ENCODE measurements around the gene ATG7.

Gene ATG7

DNA sequence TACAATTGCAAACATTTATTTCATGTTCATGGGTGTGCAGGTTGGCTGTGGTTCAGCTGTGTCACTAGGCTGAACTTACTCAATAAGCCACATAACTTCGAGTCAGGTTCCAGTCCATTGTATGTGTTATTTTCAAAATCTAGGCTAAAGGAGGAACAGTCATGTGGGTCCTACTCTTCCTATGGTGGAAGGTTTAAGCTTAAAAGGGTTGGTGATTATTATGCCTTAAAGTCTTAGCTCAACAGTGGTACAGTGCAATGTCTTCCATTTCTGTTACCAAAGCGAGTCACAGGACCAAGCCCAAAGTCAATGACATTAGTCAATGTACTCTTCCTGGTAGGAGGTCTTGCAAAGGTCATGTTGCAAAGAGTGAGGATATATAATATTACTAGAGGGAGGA, 78.2 kb downstream of the ATG7 start:
- no peak for DNase-seq (ENCODE audit: low spot score)
- TF ChIP-seq, protein P1, sequence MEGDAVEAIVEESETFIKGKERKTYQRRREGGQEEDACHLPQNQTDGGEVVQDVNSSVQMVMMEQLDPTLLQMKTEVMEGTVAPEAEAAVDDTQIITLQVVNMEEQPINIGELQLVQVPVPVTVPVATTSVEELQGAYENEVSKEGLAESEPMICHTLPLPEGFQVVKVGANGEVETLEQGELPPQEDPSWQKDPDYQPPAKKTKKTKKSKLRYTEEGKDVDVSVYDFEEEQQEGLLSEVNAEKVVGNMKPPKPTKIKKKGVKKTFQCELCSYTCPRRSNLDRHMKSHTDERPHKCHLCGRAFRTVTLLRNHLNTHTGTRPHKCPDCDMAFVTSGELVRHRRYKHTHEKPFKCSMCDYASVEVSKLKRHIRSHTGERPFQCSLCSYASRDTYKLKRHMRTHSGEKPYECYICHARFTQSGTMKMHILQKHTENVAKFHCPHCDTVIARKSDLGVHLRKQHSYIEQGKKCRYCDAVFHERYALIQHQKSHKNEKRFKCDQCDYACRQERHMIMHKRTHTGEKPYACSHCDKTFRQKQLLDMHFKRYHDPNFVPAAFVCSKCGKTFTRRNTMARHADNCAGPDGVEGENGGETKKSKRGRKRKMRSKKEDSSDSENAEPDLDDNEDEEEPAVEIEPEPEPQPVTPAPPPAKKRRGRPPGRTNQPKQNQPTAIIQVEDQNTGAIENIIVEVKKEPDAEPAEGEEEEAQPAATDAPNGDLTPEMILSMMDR (IDR thresholded peaks at IDR 0.05; ENCODE audit: extremely low read depth, insufficient read depth, missing control alignments), result no peak
- in situ Hi-C loops (cut with MboI; ENCODE audit: low pct_unique_long_range_greater_than_20kb, low sequenced_read_pairs, unreplicated experiment), result no loop called here

DNA sequence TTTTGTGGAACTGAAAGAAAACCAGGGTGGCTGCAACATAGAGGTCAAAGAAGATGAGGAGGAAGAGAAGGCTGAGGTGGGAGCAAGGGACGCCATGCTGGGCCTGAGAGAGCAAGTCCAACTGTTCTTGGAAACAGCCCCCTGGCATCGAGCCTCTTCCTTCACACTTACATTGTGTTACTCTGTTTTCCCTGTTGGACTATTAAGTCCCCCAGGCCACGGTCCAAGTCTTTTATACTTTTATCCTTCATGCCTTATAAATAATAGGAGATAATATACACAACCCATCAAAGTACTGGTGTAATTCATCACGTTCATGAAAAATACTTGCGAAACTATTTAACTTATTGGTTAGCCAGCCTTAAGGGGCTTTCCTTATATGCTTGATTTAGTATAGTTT, 79.3 kb downstream of the ATG7 start:
- TF ChIP-seq, protein P1 (IDR thresholded peaks at IDR 0.05; ENCODE audit: extremely low read depth, insufficient read depth, missing control alignments), result no peak
- no peak for DNase-seq (ENCODE audit: low spot score)
- in situ Hi-C loops (cut with MboI; ENCODE audit: low pct_unique_long_range_greater_than_20kb, low sequenced_read_pairs, unreplicated experiment), result no loop called here

DNA sequence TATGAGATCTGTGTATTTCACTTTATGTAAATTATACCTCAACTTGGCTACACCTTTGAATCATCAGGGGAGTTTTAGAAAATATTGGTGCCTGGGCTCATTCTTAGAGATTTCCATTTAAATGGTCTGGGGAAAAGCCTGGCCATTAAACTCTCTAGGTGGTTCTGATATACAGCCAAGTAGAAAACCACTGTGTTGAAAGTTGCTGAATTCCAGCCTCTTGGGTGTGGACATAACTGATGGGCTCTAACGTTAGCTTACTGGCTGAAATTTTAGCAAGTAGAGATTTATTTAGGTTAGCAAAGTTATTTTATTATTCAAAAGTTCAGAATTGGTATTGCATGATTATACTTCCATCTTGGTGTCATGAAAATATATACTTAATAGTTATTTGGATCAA, 84.1 kb downstream of the ATG7 start:
- no peak for DNase-seq (ENCODE audit: low spot score)
- in situ Hi-C loops (cut with MboI; ENCODE audit: low pct_unique_long_range_greater_than_20kb, low sequenced_read_pairs, unreplicated experiment), result no loop called here
- TF ChIP-seq, protein P1 (IDR thresholded peaks at IDR 0.05; ENCODE audit: extremely low read depth, insufficient read depth, missing control alignments), result no peak

DNA sequence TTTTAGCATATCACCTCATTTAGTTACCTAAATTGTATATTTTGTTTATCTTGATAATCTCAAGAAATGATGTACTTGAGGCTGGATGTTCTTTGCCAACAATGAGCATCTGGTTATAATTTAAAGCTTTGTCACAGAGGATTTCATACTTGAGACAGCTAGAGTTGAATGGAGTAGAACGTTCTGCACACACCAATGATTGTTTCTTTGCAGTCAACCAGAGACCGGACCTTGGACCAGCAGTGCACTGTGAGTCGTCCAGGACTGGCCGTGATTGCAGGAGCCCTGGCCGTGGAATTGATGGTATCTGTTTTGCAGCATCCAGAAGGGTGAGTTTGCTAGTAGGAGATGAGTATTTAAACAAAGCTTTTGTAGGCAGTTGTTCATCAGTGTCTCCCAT, 90.4 kb downstream of the ATG7 start:
- no peak for DNase-seq (ENCODE audit: low spot score)
- TF ChIP-seq, protein P1 (IDR thresholded peaks at IDR 0.05; ENCODE audit: extremely low read depth, insufficient read depth, missing control alignments), result no peak
- in situ Hi-C loops (cut with MboI; ENCODE audit: low pct_unique_long_range_greater_than_20kb, low sequenced_read_pairs, unreplicated experiment), result no loop called here

DNA sequence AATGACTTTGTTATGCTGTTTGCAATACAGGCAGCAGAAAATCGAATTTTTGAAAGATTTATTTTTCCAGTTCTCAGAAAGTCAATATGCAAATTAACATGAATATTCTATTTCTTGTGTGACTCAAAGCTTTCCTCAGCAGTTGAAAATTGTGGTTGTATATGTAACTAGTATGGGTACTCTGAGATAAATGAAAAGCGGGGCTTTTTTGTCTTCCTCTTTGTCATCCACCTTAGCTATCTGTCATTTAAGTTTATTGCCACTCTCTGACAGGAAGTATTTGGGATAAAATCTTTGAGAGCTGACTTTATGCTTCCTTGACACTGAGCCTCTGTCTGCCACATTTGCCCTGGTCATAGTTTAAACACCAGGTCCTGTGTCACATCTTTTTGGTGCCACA, 91.5 kb downstream of the ATG7 start:
- peak; percentile 18 for DNase-seq (ENCODE audit: low spot score)
- in situ Hi-C loops (cut with MboI; ENCODE audit: low pct_unique_long_range_greater_than_20kb, low sequenced_read_pairs, unreplicated experiment), result no loop called here
- TF ChIP-seq, protein P1 (IDR thresholded peaks at IDR 0.05; ENCODE audit: extremely low read depth, insufficient read depth, missing control alignments), result no peak

DNA sequence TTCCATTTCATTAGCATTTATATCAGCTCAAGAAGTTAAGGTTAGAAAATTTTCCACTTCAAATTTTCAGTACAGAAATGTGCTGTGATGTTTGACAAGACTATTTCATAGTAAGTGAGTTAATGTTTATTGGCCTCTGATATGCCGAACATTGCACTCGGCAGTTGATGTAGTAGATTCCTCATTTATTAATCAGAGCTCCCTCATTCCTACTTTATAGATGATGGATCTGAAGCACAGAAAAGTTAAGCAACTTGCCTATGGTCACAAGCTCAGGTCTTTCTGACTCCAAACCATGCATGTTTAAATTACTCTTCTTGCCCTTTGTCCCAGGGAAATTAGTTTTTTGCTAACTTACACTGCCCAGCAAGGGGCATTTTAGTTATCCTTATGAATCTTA, 92.0 kb downstream of the ATG7 start:
- TF ChIP-seq, protein P1 (IDR thresholded peaks at IDR 0.05; ENCODE audit: extremely low read depth, insufficient read depth, missing control alignments), result no peak
- no peak for DNase-seq (ENCODE audit: low spot score)
- in situ Hi-C loops (cut with MboI; ENCODE audit: low pct_unique_long_range_greater_than_20kb, low sequenced_read_pairs, unreplicated experiment), result no loop called here

DNA sequence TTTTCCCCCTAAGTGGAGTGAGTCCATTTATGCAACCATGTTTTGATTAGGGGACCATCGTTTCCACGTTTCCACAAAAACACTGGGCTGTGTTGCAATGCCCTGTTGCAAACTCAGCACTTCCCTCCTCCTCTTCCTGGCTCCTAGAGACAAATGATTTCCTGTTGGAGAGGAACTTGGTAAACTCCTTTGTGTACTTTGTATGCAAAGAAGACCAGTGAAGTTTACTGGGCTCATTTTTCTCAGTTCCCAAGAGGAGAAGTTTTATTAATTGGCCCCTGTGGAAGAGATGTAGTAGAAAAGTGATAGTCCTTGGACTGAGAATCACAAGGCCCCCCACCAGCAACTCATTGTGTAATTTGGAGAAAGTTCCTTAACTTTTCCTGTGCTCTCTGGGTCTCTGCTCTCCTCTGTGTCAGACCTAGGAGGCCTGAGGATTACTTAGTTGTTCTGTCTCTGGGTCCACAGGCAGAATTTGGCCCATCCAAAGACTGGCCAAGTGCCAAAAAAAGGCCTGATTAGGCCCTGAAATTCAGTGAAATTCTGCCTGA, 95.0 kb downstream of the ATG7 start:
- in situ Hi-C loops (cut with MboI; ENCODE audit: low pct_unique_long_range_greater_than_20kb, low sequenced_read_pairs, unreplicated experiment), result no loop called here
- TF ChIP-seq, protein P1 (IDR thresholded peaks at IDR 0.05; ENCODE audit: extremely low read depth, insufficient read depth, missing control alignments), result no peak
- no peak for DNase-seq (ENCODE audit: low spot score)
